Loucy (cell line): ENCODE data around the gene INPP5F.

Experiments used
- H2AFZ ChIP-seq: fragments of 200-600 bp; sonication (generic); 2 replicates; pipeline ENCODE4 v1.6.0; 2016; ENCODE audit warnings: antibody characterized with exemption, mild to moderate bottlenecking, low read length, moderate library complexity
- H3F3A ChIP-seq: fragments of 200-600 bp; 2 replicates; pipeline ENCODE4 v1.6.0; 2016; ENCODE audit warnings: antibody characterized with exemption, low read depth, mild to moderate bottlenecking
- H3K27me3 ChIP-seq: fragments of 200-600 bp; sonication (generic); 2 replicates; pipeline ENCODE4 v1.6.1; 2014; ENCODE audit warnings: low read length, mild to moderate bottlenecking; ENCODE audit not compliant: insufficient read depth, poor library complexity, severe bottlenecking
- H3K36me3 ChIP-seq: fragments of 200-600 bp; sonication (generic); 2 replicates; pipeline ENCODE4 v1.6.1; 2016; ENCODE audit warnings: low read length; ENCODE audit not compliant: insufficient read depth
- H3K4me1 ChIP-seq: fragments of 200-600 bp; sonication (generic); 2 replicates; pipeline ENCODE4 v1.5.1; 2014; ENCODE audit warnings: low read length, mild to moderate bottlenecking; ENCODE audit not compliant: insufficient read depth, poor library complexity, severe bottlenecking
- H3K4me2 ChIP-seq: fragments of 200-600 bp; sonication (generic); 2 replicates; pipeline ENCODE4 v1.6.0; 2014; ENCODE audit warnings: antibody characterized with exemption, low read length, low read depth, mild to moderate bottlenecking; ENCODE audit not compliant: poor library complexity, severe bottlenecking
- H3K4me3 ChIP-seq: fragments of 200-600 bp; sonication (generic); 2 replicates; pipeline ENCODE4 v1.5.1; 2014; ENCODE audit warnings: low read length, mild to moderate bottlenecking, mixed read lengths; ENCODE audit not compliant: poor library complexity, severe bottlenecking
- H3K79me2 ChIP-seq: fragments of 200-600 bp; sonication (generic); 2 replicates; pipeline ENCODE4 v1.6.1; 2014; ENCODE audit warnings: low read length; ENCODE audit not compliant: insufficient read depth
- H3K9ac ChIP-seq: fragments of 200-600 bp; sonication (generic); 2 replicates; pipeline ENCODE4 v1.6.0; 2014; ENCODE audit warnings: mild to moderate bottlenecking, low read depth, low read length, moderate library complexity; ENCODE audit not compliant: poor library complexity, severe bottlenecking
- H3K9me2 ChIP-seq: fragments of 200-600 bp; sonication (generic); replicated peaks from 2 replicates; pipeline ENCODE4 v1.6.1; 2016; ENCODE audit warnings: low read depth, low read length, mixed read lengths
- H3K9me3 ChIP-seq: fragments of 200-600 bp; sonication (generic); 2 replicates; pipeline ENCODE4 v1.6.1; 2014; ENCODE audit warnings: mild to moderate bottlenecking, antibody characterized with exemption, low read length, low read depth; ENCODE audit not compliant: insufficient read depth
- H4K20me1 ChIP-seq: fragments of 200-600 bp; sonication (generic); 2 replicates; pipeline ENCODE4 v1.6.0; 2014; ENCODE audit warnings: antibody characterized with exemption, low read length, mild to moderate bottlenecking; ENCODE audit not compliant: insufficient read depth, poor library complexity, severe bottlenecking
- EZH2phosphoT487 ChIP-seq: fragments of 200-600 bp; IDR thresholded peaks from 2 replicates; pipeline ENCODE4 v1.6.1; 2018; ENCODE audit warnings: antibody characterized with exemption, mild to moderate bottlenecking, moderate library complexity, borderline replicate concordance
- TF ChIP-seq, protein P1 (sequence below): fragments of 200-600 bp; sonication (generic); conservative IDR thresholded peaks from 2 replicates; pipeline ENCODE4 v1.5.1; 2014; ENCODE audit warnings: mild to moderate bottlenecking, antibody characterized with exemption, low read length

The INPP5F gene

GRCh38 chr10:119777686-119778085 lies 51.8 kb downstream of the INPP5F start:
- H3K4me3 ChIP-seq = no peak overlapping the region
- H4K20me1 ChIP-seq = no peaks in the 10 kb centered on the region
- no peak overlapping the region for H3K4me2 ChIP-seq
- H3K9me3 ChIP-seq = 0 out of 2 replicates have a peak, but pooled peaks cover 4% of the 10 kb centered on the region
- H3K36me3 ChIP-seq = no peaks in the 10 kb centered on the region
- H3K27me3 ChIP-seq = no peaks in the 10 kb centered on the region
- no peak overlapping the region for H3K9ac ChIP-seq
- H3K4me1 ChIP-seq = no peaks in the 10 kb centered on the region
- TF ChIP-seq, protein P1, sequence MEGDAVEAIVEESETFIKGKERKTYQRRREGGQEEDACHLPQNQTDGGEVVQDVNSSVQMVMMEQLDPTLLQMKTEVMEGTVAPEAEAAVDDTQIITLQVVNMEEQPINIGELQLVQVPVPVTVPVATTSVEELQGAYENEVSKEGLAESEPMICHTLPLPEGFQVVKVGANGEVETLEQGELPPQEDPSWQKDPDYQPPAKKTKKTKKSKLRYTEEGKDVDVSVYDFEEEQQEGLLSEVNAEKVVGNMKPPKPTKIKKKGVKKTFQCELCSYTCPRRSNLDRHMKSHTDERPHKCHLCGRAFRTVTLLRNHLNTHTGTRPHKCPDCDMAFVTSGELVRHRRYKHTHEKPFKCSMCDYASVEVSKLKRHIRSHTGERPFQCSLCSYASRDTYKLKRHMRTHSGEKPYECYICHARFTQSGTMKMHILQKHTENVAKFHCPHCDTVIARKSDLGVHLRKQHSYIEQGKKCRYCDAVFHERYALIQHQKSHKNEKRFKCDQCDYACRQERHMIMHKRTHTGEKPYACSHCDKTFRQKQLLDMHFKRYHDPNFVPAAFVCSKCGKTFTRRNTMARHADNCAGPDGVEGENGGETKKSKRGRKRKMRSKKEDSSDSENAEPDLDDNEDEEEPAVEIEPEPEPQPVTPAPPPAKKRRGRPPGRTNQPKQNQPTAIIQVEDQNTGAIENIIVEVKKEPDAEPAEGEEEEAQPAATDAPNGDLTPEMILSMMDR = no peak
- no peak for TF ChIP-seq EZH2phosphoT487
- no peaks in the 10 kb centered on the region for H3K9me2 ChIP-seq
- H2AFZ ChIP-seq = no peak overlapping the region
- H3K79me2 ChIP-seq = no peaks in the 10 kb centered on the region; the same call in 1 of the 2 replicates
- no peaks in the 10 kb centered on the region for H3F3A ChIP-seq

GRCh38 chr10:119778776-119779445 lies 53.1 kb downstream of the INPP5F start:
- no peaks in the 10 kb centered on the region for H3K36me3 ChIP-seq
- H3K9me3 ChIP-seq = 0 out of 2 replicates have a peak, but pooled peaks cover 4% of the 10 kb centered on the region
- no peaks in the 10 kb centered on the region for H3K27me3 ChIP-seq
- no peak overlapping the region for H3K9ac ChIP-seq
- H2AFZ ChIP-seq = no peak overlapping the region
- H3K9me2 ChIP-seq = no peaks in the 10 kb centered on the region
- H3K4me1 ChIP-seq = peaks cover 10% of the 10 kb centered on the region
- no peaks in the 10 kb centered on the region; the same call in 1 of the 2 replicates for H3K79me2 ChIP-seq
- no peak overlapping the region for H3K4me2 ChIP-seq
- H4K20me1 ChIP-seq = no peaks in the 10 kb centered on the region
- no peak overlapping the region for H3K4me3 ChIP-seq
- H3F3A ChIP-seq = no peaks in the 10 kb centered on the region
- TF ChIP-seq, protein P1 = no peak
- TF ChIP-seq EZH2phosphoT487 = no peak

DNA sequence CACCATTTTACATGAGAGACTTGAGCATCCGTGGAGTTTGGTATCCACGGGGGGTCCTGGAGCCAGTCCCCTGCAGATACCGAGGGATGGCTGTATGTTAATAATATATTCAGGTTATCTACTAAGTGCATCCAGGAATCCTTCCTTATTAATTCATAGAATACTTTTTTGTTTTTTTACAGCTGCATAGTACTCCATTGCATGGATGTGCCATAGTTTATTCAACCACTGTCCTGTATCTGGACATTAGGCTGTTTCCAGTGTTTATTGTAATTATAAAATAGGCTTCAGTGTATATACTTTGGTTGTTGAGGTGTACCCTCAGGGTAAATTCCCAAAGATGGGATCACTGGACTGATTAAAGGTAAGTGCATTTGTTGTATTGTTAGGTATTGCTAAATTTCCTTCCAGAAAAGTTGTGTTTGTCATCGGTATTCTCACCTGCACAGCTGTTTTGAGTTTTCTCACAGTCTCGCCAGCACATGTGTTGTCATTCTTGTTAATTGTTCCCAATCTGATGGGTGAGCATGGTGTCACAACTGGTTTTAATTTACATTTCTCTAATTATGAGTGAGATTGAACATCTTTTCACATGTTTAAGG lies 55.1 kb downstream of the INPP5F start:
- Histone ChIP-seq H3K27me3 (no peaks in the 10 kb centered on the region), H3K4me2 (no peak overlapping the region), H3K4me1 (peaks cover 30% of the 10 kb centered on the region), H4K20me1 (no peaks in the 10 kb centered on the region), H3K79me2 (no peaks in the 10 kb centered on the region; the same call in 1 of the 2 replicates), H3K9me2 (no peaks in the 10 kb centered on the region), H3K4me3 (no peak overlapping the region), H2AFZ (no peak overlapping the region), H3K9me3 (0 out of 2 replicates have a peak, but pooled peaks cover 4% of the 10 kb centered on the region), H3F3A (no peaks in the 10 kb centered on the region; the same call in 1 of the 2 replicates), H3K9ac (no peak overlapping the region), H3K36me3 (no peaks in the 10 kb centered on the region)
- TF ChIP-seq, protein P1 = no peak
- no peak for TF ChIP-seq EZH2phosphoT487
